CD14-positive monocyte (primary cell): ENCODE results near the gene INPP5K. TPM values are rescaled to one million over a fixed set of nuclear protein-coding genes. Genes with fewer than 3 reads are reported as not detected.
A peak's percentile ranks its signal among the peaks of the same experiment; 100 is the strongest.

Experiments used
- DNase-seq, 3 donors: peaks; one replicate each; pipeline ENCODE4 v3.0.0-alpha.2; 2011 to 2022
- H2AFZ ChIP-seq: 2 replicates; pipeline ENCODE4 v1.6.0; 2012; ENCODE audit warnings: mild to moderate bottlenecking, low read depth, low read length, inconsistent platforms; ENCODE audit not compliant: insufficient read depth, poor library complexity, severe bottlenecking
- H3K27ac ChIP-seq, 2 donors: 1 replicate in 1 of 2; 2 replicates in 1 of 2; pipeline ENCODE4 v1.5.1; 2012 to 2013; ENCODE audit warnings: low read length in 2 of 2, control low read depth in 1 of 2, inconsistent platforms in 1 of 2, low read depth in 1 of 2, mild to moderate bottlenecking in 1 of 2
- H3K27me3 ChIP-seq, 2 donors: one replicate each; pipeline versions ENCODE4 v1.6.0 to v1.6.1; 2011 to 2013; ENCODE audit warnings: low read length in 2 of 2; ENCODE audit not compliant: control insufficient read depth in 2 of 2, insufficient read depth in 2 of 2
- H3K36me3 ChIP-seq, 2 donors: replicated peaks in 1 of 2; 1 replicate in 1 of 2; 2 replicates in 1 of 2; pipeline versions ENCODE4 v1.5.1 to v1.6.1; 2012 to 2013; ENCODE audit warnings: low read length in 2 of 2, control low read depth in 1 of 2, inconsistent platforms in 1 of 2, mild to moderate bottlenecking in 1 of 2; ENCODE audit not compliant: insufficient read depth in 2 of 2, control insufficient read depth in 1 of 2
- H3K4me1 ChIP-seq, 2 donors: 1 replicate in 1 of 2; 2 replicates in 1 of 2; pipeline versions ENCODE4 v1.5.1 to v1.6.1; 2012 to 2013; ENCODE audit warnings: low read length in 2 of 2, control low read depth in 1 of 2, inconsistent platforms in 1 of 2, mild to moderate bottlenecking in 1 of 2, moderate library complexity in 1 of 2; ENCODE audit not compliant: insufficient read depth in 2 of 2, control insufficient read depth in 1 of 2
- H3K4me2 ChIP-seq: replicated peaks from 2 replicates; pipeline ENCODE3; 2012; ENCODE audit warnings: low read length, moderate library complexity, mild to moderate bottlenecking; ENCODE audit not compliant: poor library complexity, severe bottlenecking; ENCODE audit errors: extremely low read depth
- H3K4me3 ChIP-seq, 3 experiments: fragments of 200-600 bp in 1 of 3; sonication (generic) in 1 of 3; replicated peaks in 1 of 3; 1 replicate in 2 of 3; 2 replicates in 1 of 3; pipeline ENCODE4 v1.5.1; 2011 to 2013; ENCODE audit warnings: low read length in 3 of 3, mild to moderate bottlenecking in 3 of 3, control low read depth in 2 of 3, low read depth in 2 of 3, inconsistent platforms in 1 of 3, moderate library complexity in 1 of 3
- H3K79me2 ChIP-seq: 2 replicates; pipeline ENCODE4 v1.6.0; 2012; ENCODE audit warnings: mild to moderate bottlenecking, control low read depth, inconsistent platforms, low read length, moderate library complexity; ENCODE audit not compliant: insufficient read depth
- H3K9ac ChIP-seq: 2 replicates; pipeline ENCODE4 v1.6.0; 2017; ENCODE audit warnings: low read length, mild to moderate bottlenecking; ENCODE audit not compliant: insufficient read depth, poor library complexity, severe bottlenecking
- H3K9me3 ChIP-seq, 2 donors: replicated peaks in 1 of 2; 1 replicate in 1 of 2; 2 replicates in 1 of 2; pipeline versions ENCODE4 v1.5.1 to v1.6.1; 2012 to 2013; ENCODE audit warnings: low read length in 2 of 2, control low read depth in 1 of 2; ENCODE audit not compliant: control insufficient read depth in 1 of 2, insufficient read depth in 1 of 2
- H4K20me1 ChIP-seq: 2 replicates; pipeline ENCODE4 v1.6.0; 2012; ENCODE audit warnings: mild to moderate bottlenecking, low read length, control low read depth, moderate library complexity; ENCODE audit not compliant: insufficient read depth
- H3K27ac Mint-ChIP-seq, 7 donors: one replicate each; pipeline ENCODE4 v1.8.0; 2020; ENCODE audit warnings: mild to moderate bottlenecking in 7 of 7, mixed read lengths in 7 of 7, moderate library complexity in 6 of 7, inconsistent platforms in 2 of 7
- H3K27me3 Mint-ChIP-seq, 3 donors: one replicate each; pipeline ENCODE4 v1.8.0; 2021 to 2022; ENCODE audit warnings: low read depth in 3 of 3, mild to moderate bottlenecking in 3 of 3, mixed read lengths in 3 of 3, moderate library complexity in 3 of 3, inconsistent platforms in 1 of 3
- H3K36me3 Mint-ChIP-seq, 2 donors: one replicate each; pipeline ENCODE4 v1.8.0; 2020; ENCODE audit warnings: mixed read lengths in 2 of 2, inconsistent platforms in 1 of 2, mild to moderate bottlenecking in 1 of 2
- H3K4me1 Mint-ChIP-seq: one replicate; pipeline ENCODE4 v1.8.0; 2020; ENCODE audit warnings: mild to moderate bottlenecking, mixed read lengths
- H3K4me3 Mint-ChIP-seq, 2 donors: one replicate each; pipeline ENCODE4 v1.8.0; 2020; ENCODE audit warnings: mild to moderate bottlenecking in 2 of 2, mixed read lengths in 2 of 2, moderate library complexity in 1 of 2
- H3K9me3 Mint-ChIP-seq, 7 donors: one replicate each; pipeline ENCODE4 v1.8.0; 2020 to 2022; ENCODE audit warnings: mixed read lengths in 7 of 7, mild to moderate bottlenecking in 6 of 7, moderate library complexity in 6 of 7, inconsistent platforms in 2 of 7
- CTCF ChIP-seq: fragments of 200-600 bp; IDR thresholded peaks from one replicate; pipeline ENCODE4 v1.8.0; 2022; ENCODE audit warnings: antibody characterized with exemption, mild to moderate bottlenecking
- whole genome bisulfite sequencing: methylation state at CpG from one replicate; pipeline ENCODE4 v1.1.5; 2013; ENCODE audit warnings: missing lambda C conversion rate; ENCODE audit not compliant: insufficient coverage; 5-methylcytosine and 5-hydroxymethylcytosine counted together
- intact Hi-C, 2 donors: fragments of 100-400 bp; cut with micrococcal nuclease; formaldehyde crosslinking; loops; one replicate each; pipeline versions ENCODE4 v1.15.0 to v1.15.1; 2023
- polyA plus RNA-seq, 3 donors: library from polyadenylated mRNA; depleted of rRNA in 1 of 3; unstranded in 2 of 3; stranded (reverse) in 1 of 3; fragments of 300-500 nt in 2 of 3; fragments of >200 nt in 1 of 3; fragmentation: Illumina TruSeq in 2 of 3; gene quantifications; 1 replicate in 2 of 3; 2 replicates in 1 of 3; pipeline ENCODE4 v1.2.3, GENCODE V29; 2012 to 2021

INPP5K gene
- polyA plus RNA-seq, 3 donors: 50.3 to 58.7 (median 53.0) TPM

DNA sequence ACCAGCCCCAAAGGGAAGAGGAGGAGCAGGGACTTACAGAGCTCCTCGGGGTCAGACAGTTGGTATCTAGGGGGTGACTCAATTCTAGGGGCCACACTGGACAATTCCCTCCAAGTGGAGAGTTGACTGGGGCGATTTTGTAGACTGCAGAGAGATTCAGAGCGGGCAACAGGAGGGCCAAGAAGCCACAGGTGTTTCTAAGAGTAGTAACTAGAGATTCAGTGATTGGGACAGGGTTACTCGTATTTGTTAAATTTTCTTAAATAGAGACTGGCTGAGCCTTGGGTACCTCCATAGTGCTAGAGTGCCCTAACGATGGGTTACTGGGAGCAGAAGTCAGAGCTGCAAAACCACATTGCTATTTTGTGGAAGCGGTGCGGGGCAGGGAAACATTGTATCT is 3.3 kb upstream of the INPP5K start:
- intact Hi-C loops: loop anchor here (5.0 to 10.0 kb wide), 2 partner anchors 43 to 255 kb away; partner anchors contain the start of gene PITPNA (in 1 of the 2)
- WGBS: 90% methylated on average over 7 of the region's 7 CpGs

DNA sequence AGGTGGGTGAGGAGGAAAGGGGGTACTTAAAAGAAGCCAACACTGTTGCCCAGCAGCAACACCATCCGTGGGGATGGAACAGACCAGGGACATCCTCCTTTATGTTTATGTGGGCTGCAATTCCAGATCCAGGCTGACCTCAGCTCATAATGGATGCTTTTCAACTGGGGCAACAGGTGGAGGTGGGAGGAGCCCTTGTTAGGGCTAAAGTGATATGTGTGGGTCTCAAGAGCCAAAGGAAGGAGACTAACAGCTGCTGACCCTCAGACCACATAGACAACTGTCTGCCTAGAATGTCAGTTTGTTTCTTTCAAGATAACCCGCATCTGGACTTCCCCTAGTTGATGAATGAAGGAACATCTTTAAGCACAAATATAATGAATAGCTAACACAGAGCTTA is 2.0 kb upstream of the INPP5K start:
- H3K9ac ChIP-seq: no peak overlapping the region
- TF ChIP-seq CTCF: no peak
- H3K36me3 Mint-ChIP-seq: peaks cover 37 to 52% of the 10 kb centered on the region in 2 donors
- H3K4me3 Mint-ChIP-seq: no peak overlapping the region
- WGBS: 100% methylated on average over 1 of the region's 2 CpGs
- H3K27ac ChIP-seq: peak overlapping the region in 1 of 2 donors; percentile 26
- H3K4me3 ChIP-seq: no peak overlapping the region
- no peak for DNase-seq
- no peaks in the 10 kb centered on the region for H3K9me3 Mint-ChIP-seq
- H3K4me1 Mint-ChIP-seq: peaks cover 18% of the 10 kb centered on the region
- peaks cover 35% of the 10 kb centered on the region for H3K79me2 ChIP-seq
- H3K4me1 ChIP-seq: peaks cover 22 to 29% of the 10 kb centered on the region in 2 donors
- H3K4me2 ChIP-seq: no peak overlapping the region
- peaks cover 26 to 58% of the 10 kb centered on the region in 2 donors for H3K36me3 ChIP-seq
- intact Hi-C loops: loop anchor here in 1 of 2 donors (5.0 kb wide), 1 partner anchor 44 kb away; the partner anchor contains the start of gene PITPNA
- H2AFZ ChIP-seq: no peak overlapping the region
- H3K27me3 ChIP-seq: no peaks in the 10 kb centered on the region
- no peaks in the 10 kb centered on the region for H3K27me3 Mint-ChIP-seq
- peak overlapping the region in 1 of 7 donors; percentile 46 for H3K27ac Mint-ChIP-seq
- H3K9me3 ChIP-seq: no peaks in the 10 kb centered on the region
- peaks cover 29% of the 10 kb centered on the region for H4K20me1 ChIP-seq

More for the DNA sequence above, 3.3 kb upstream of the INPP5K start:
- H2AFZ ChIP-seq: no peak overlapping the region
- H3K27ac Mint-ChIP-seq: peak overlapping the region in 2 of 7 donors; percentile 23 to 46
- no peaks in the 10 kb centered on the region for H3K9me3 Mint-ChIP-seq
- peaks cover 22 to 29% of the 10 kb centered on the region in 2 donors for H3K4me1 ChIP-seq
- H3K4me3 ChIP-seq: no peak overlapping the region
- TF ChIP-seq CTCF: no peak
- H3K27me3 ChIP-seq: no peaks in the 10 kb centered on the region
- H4K20me1 ChIP-seq: peaks cover 17% of the 10 kb centered on the region
- H3K9me3 ChIP-seq: no peaks in the 10 kb centered on the region
- peaks cover 25% of the 10 kb centered on the region for H3K79me2 ChIP-seq
- H3K36me3 ChIP-seq: peaks cover 24 to 60% of the 10 kb centered on the region in 2 donors
- no peak overlapping the region for H3K27ac ChIP-seq
- no peak for DNase-seq
- H3K4me3 Mint-ChIP-seq: no peak overlapping the region
- peaks cover 28 to 53% of the 10 kb centered on the region in 2 donors for H3K36me3 Mint-ChIP-seq
- H3K4me2 ChIP-seq: no peak overlapping the region
- peaks cover 15% of the 10 kb centered on the region for H3K4me1 Mint-ChIP-seq
- H3K9ac ChIP-seq: no peak overlapping the region
- no peaks in the 10 kb centered on the region for H3K27me3 Mint-ChIP-seq
